ENCODE results near the gene DUSP6.

- TF ChIP-seq CTCF (IDR thresholded peaks at IDR 0.05) (no peak), ZFX (IDR thresholded peaks at IDR 0.05; ENCODE audit: borderline replicate concordance) (no peak)
Observed at GRCh38 chr12:89319122-89319521, 33.2 kb downstream of the DUSP6 start.
